Upper lobe of left lung (tissue), 4 donors: Measurements from ENCODE around the gene HIGD1C.
"Not testable (repeated sequence)": the region's sequence is repeated elsewhere in the genome, so short reads cannot be mapped to it uniquely, and the experiment has no call there.

Experiments
- POLR2A ChIP-seq, 4 donors: fragments of 450-650 bp; IDR thresholded peaks; one replicate each; pipeline ENCODE4 v1.5.1; 2016 to 2017; ENCODE audit warnings: antibody characterized with exemption in 4 of 4, mild to moderate bottlenecking in 2 of 4
- POLR2AphosphoS5 ChIP-seq, 2 donors: sonication (generic); formaldehyde crosslinking; IDR thresholded peaks; one replicate each; pipeline ENCODE4 v1.5.1; 2017; ENCODE audit warnings: antibody characterized with exemption in 2 of 2
- TF ChIP-seq, protein P1 (sequence below), 6 experiments: fragments of 450-650 bp in 4 of 6; fragments of 200-600 bp in 2 of 6; sonication (generic) in 2 of 6; IDR thresholded peaks; one replicate each; pipeline ENCODE4 v1.5.1; 2016 to 2019; ENCODE audit warnings: antibody characterized with exemption in 6 of 6

DNA sequence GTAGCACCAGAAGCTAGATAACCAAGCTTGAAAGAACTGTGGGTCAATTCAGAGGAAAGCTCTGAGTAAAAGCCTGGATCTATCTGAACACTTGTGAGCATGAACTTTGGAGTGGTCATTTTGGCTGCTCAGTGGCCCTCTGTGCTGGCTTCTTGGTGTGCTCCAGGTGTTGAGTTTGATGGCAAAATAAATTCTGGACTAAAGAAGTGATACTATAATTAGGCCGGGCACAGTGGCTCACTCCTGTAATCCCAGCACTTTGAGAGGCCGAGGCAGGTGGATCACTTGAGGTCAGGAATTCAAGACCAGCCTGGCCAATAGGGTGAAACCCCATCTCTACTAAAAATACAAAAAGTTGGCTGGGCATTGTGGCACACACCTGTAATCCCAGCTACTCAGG, 2.4 kb downstream of the HIGD1C start:
- TF ChIP-seq, protein P1, sequence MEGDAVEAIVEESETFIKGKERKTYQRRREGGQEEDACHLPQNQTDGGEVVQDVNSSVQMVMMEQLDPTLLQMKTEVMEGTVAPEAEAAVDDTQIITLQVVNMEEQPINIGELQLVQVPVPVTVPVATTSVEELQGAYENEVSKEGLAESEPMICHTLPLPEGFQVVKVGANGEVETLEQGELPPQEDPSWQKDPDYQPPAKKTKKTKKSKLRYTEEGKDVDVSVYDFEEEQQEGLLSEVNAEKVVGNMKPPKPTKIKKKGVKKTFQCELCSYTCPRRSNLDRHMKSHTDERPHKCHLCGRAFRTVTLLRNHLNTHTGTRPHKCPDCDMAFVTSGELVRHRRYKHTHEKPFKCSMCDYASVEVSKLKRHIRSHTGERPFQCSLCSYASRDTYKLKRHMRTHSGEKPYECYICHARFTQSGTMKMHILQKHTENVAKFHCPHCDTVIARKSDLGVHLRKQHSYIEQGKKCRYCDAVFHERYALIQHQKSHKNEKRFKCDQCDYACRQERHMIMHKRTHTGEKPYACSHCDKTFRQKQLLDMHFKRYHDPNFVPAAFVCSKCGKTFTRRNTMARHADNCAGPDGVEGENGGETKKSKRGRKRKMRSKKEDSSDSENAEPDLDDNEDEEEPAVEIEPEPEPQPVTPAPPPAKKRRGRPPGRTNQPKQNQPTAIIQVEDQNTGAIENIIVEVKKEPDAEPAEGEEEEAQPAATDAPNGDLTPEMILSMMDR (IDR thresholded peaks at IDR 0.05) = not testable (repeated sequence)
- not testable (repeated sequence) for TF ChIP-seq POLR2A, POLR2AphosphoS5 (IDR thresholded peaks at IDR 0.05)
